OCI-LY7 (cell line): ENCODE data around the gene MMAB. TPM values are rescaled to one million over a fixed set of nuclear protein-coding genes. Genes with fewer than 3 reads are reported as not detected.

ENCODE experiments used
- BruUV-seq: library from RNA; stranded (reverse); fragments of 400-500 nt; replicated peaks from 2 replicates; lab custom pipeline; 2021; lab: Mats Ljungman, UMichigan
- CTCF ChIA-PET: fragments of 300-600 bp; sonication (Branson Sonifier 250); formaldehyde crosslinking; loops from one replicate; lab custom pipeline; 2022; ENCODE audit warnings: antibody characterized with exemption; ENCODE audit not compliant: unreplicated experiment; lab: Charles Lee
- POLR2A ChIA-PET: fragments of 300-600 bp; sonication (Branson Sonifier 250); formaldehyde crosslinking; loops from one replicate; lab custom pipeline; 2022; ENCODE audit warnings: antibody characterized with exemption; lab: Charles Lee
- DNase-seq: peaks from one replicate; pipeline ENCODE4 v3.0.0-alpha.2; 2015; ENCODE audit warnings: low spot score
- H2AFZ ChIP-seq: fragments of 200-600 bp; sonication (generic), shearing (Covaris generic); 2 replicates; pipeline ENCODE4 v1.6.1; 2014; ENCODE audit warnings: mild to moderate bottlenecking, antibody characterized with exemption, low read length, moderate library complexity
- H3K27ac ChIP-seq: fragments of 200-600 bp; sonication (generic); 2 replicates; pipeline ENCODE4 v1.5.1; 2014; ENCODE audit warnings: mixed run types, low read depth, mild to moderate bottlenecking, moderate library complexity, low read length, inconsistent platforms; ENCODE audit not compliant: poor library complexity, severe bottlenecking
- H3K36me3 ChIP-seq: fragments of 200-600 bp; sonication (generic); 2 replicates; pipeline ENCODE4 v1.6.1; 2014; ENCODE audit warnings: mild to moderate bottlenecking, antibody characterized with exemption, low read length, moderate library complexity, mixed read lengths; ENCODE audit not compliant: insufficient read depth
- H3K4me1 ChIP-seq: fragments of 200-600 bp; sonication (generic); 2 replicates; pipeline ENCODE4 v1.5.1; 2014; ENCODE audit warnings: mild to moderate bottlenecking, low read length; ENCODE audit not compliant: insufficient read depth, poor library complexity, severe bottlenecking
- H3K4me2 ChIP-seq: fragments of 200-600 bp; sonication (generic); 2 replicates; pipeline ENCODE4 v1.6.1; 2014; ENCODE audit warnings: mild to moderate bottlenecking, low read length
- H3K4me3 ChIP-seq: fragments of 200-600 bp; sonication (generic); 2 replicates; pipeline ENCODE4 v1.5.1; 2014; ENCODE audit warnings: mild to moderate bottlenecking, low read depth, low read length; ENCODE audit not compliant: poor library complexity, severe bottlenecking
- H3K79me2 ChIP-seq: fragments of 200-600 bp; sonication (generic); 2 replicates; pipeline ENCODE4 v1.6.1; 2016; ENCODE audit warnings: low read depth, mild to moderate bottlenecking, low read length, moderate library complexity, mixed read lengths; ENCODE audit not compliant: insufficient read depth
- H3K9me2 ChIP-seq: fragments of 200-600 bp; sonication (generic); 2 replicates; pipeline ENCODE4 v1.6.1; 2016; ENCODE audit warnings: mild to moderate bottlenecking, low read length, mixed read lengths; ENCODE audit not compliant: insufficient read depth
- H3K9me3 ChIP-seq: fragments of 200-600 bp; sonication (generic); 2 replicates; pipeline ENCODE4 v1.6.1; 2014; ENCODE audit warnings: mild to moderate bottlenecking, mixed run types, low read length, mixed read lengths
- H4K20me1 ChIP-seq: fragments of 200-600 bp; sonication (generic); 2 replicates; pipeline ENCODE4 v1.6.1; 2014; ENCODE audit warnings: mild to moderate bottlenecking, antibody characterized with exemption, low read length, moderate library complexity, mixed read lengths; ENCODE audit not compliant: insufficient read depth
- EZH2phosphoT487 ChIP-seq: fragments of 200-600 bp; sonication (generic); IDR thresholded peaks from 2 replicates; pipeline ENCODE4 v1.6.1; 2018; ENCODE audit warnings: low read depth, borderline replicate concordance, mild to moderate bottlenecking, mixed run types, antibody characterized with exemption, low read length, moderate library complexity, mixed read lengths
- intact Hi-C: fragments of 100-400 bp; cut with micrococcal nuclease; formaldehyde crosslinking; loops from one replicate; pipeline ENCODE4 v1.10.0; 2022; ENCODE audit not compliant: unreplicated experiment
- total RNA-seq, 2 experiments: library from RNA; depleted of rRNA in 1 of 2; stranded (reverse); fragments of >200 nt in 1 of 2; shearing (Covaris generic) in 1 of 2; gene quantifications; 2 replicates each; pipeline ENCODE4 v1.2.3, GENCODE V29; 2014 to 2022
- TF ChIP-seq, protein P1 (sequence below): fragments of 200-600 bp; sonication (generic); conservative IDR thresholded peaks from 2 replicates; pipeline ENCODE4 v1.5.1; 2014; ENCODE audit warnings: mild to moderate bottlenecking, antibody characterized with exemption, low read length, moderate library complexity, mixed read lengths

The MMAB gene
- total RNA-seq, 2 experiments from 2014 or later = 59.8 to 90.0 TPM

DNA sequence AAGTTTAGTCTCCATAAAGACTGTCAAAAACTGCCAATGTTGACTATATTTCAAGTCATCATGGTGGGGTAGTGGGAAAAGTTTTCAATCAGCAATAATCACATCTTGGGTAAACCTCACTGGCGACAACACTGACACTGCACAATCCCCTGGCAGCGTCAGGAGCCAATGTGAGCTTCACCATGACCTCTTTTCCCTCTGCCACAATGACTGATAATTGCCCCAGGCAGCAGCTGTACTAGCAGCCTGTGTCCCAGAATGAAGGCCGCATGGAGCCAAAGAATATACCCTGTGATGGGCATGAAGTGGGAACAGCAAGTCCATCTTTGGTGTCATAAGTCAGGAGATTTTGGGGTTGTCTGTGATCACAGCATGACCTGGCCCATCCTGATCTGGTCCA lies 5.3 kb downstream of the MMAB start:
- CTCF ChIA-PET = no interaction called here
- no TSS peak for BruUV-seq

DNA sequence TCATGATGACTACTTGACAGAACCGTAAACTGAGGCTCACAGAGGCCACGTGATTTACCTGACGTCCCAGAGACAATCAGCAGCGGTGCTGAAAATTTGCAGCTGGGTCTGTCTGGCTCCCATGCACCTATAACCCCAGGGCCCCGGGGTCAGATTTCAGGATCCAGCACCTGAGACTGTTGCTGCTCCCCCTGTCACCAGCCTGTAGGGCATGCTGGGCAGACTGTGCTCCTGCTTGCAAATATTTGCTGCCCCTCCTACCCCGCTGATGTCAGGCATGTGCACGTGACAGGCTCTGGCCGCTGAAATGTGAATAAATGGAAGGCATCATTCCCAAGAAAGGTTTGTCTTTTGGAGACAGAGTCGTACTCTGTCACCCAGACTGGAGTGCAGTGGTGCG lies 6.0 kb downstream of the MMAB start:
- CTCF ChIA-PET = no interaction called here
- peaks cover 43% of the 10 kb centered on the region for H3K36me3 ChIP-seq
- POLR2A ChIA-PET = no interaction called here

More for the DNA sequence above, 5.3 kb downstream of the MMAB start:
- Histone ChIP-seq H3K4me2 (no peak overlapping the region), H4K20me1 (no peaks in the 10 kb centered on the region), H3K4me1 (peaks cover 9% of the 10 kb centered on the region), H3K9me3 (no peaks in the 10 kb centered on the region), H2AFZ (no peak overlapping the region), H3K36me3 (peaks cover 36% of the 10 kb centered on the region), H3K27ac (no peak overlapping the region), H3K4me3 (no peak overlapping the region), H3K79me2 (peaks cover 4% of the 10 kb centered on the region; the same call in 1 of the 2 replicates), H3K9me2 (no peaks in the 10 kb centered on the region)
- DNase-seq = no peak
- TF ChIP-seq, protein P1, sequence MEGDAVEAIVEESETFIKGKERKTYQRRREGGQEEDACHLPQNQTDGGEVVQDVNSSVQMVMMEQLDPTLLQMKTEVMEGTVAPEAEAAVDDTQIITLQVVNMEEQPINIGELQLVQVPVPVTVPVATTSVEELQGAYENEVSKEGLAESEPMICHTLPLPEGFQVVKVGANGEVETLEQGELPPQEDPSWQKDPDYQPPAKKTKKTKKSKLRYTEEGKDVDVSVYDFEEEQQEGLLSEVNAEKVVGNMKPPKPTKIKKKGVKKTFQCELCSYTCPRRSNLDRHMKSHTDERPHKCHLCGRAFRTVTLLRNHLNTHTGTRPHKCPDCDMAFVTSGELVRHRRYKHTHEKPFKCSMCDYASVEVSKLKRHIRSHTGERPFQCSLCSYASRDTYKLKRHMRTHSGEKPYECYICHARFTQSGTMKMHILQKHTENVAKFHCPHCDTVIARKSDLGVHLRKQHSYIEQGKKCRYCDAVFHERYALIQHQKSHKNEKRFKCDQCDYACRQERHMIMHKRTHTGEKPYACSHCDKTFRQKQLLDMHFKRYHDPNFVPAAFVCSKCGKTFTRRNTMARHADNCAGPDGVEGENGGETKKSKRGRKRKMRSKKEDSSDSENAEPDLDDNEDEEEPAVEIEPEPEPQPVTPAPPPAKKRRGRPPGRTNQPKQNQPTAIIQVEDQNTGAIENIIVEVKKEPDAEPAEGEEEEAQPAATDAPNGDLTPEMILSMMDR = no peak
- no peak for TF ChIP-seq EZH2phosphoT487
- intact Hi-C loops = no loop called here
- POLR2A ChIA-PET = no interaction called here

DNA sequence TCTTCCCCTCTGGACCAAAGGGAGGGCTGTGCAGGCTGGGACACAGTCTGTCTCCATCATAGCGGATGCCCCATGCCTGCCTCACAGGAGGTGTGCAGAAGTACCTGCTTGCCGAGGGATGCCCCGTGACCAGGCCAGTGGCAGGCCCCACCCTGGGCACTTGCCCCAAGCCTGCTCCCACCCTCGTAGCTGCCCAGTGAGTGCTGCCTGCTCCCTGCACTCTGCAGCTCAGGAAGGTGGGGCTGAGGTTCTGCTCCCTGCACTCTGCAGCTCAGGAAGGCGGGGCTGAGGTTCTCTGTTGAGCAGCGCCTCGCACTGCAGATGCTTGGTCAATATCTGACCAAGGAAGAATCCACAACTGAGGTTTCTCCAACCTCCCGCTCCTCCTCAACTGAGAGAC lies 6.9 kb downstream of the MMAB start:
- TF ChIP-seq, protein P1 = no peak
- no peak for TF ChIP-seq EZH2phosphoT487
- Histone ChIP-seq H3K79me2 (no peaks in the 10 kb centered on the region), H3K4me1 (no peaks in the 10 kb centered on the region), H3K9me2 (no peaks in the 10 kb centered on the region), H4K20me1 (no peaks in the 10 kb centered on the region), H3K9me3 (peaks cover 10% of the 10 kb centered on the region; the same call in 1 of the 2 replicates), H3K27ac (no peak overlapping the region), H3K4me2 (no peak overlapping the region), H3K4me3 (no peak overlapping the region), H3K36me3 (peaks cover 50% of the 10 kb centered on the region), H2AFZ (no peak overlapping the region)
- intact Hi-C loops = no loop called here
- BruUV-seq = no TSS peak
- DNase-seq = no peak
- ChIA-PET POLR2A (no interaction called here), CTCF (no interaction called here)

More for the DNA sequence above, 6.0 kb downstream of the MMAB start:
- intact Hi-C loops = no loop called here
- Histone ChIP-seq H3K9me2 (no peaks in the 10 kb centered on the region), H2AFZ (no peak overlapping the region), H3K27ac (no peak overlapping the region), H3K4me2 (no peak overlapping the region), H4K20me1 (no peaks in the 10 kb centered on the region), H3K4me1 (peaks cover 2% of the 10 kb centered on the region), H3K4me3 (no peak overlapping the region), H3K9me3 (peaks cover 4% of the 10 kb centered on the region; the same call in 1 of the 2 replicates), H3K79me2 (no peaks in the 10 kb centered on the region)
- no TSS peak for BruUV-seq
- TF ChIP-seq EZH2phosphoT487 = no peak
- TF ChIP-seq, protein P1 = no peak
- DNase-seq = no peak
